CD14-positive monocyte (primary cell): ENCODE measurements around the gene MYH13. TPM values are rescaled to one million over a fixed set of nuclear protein-coding genes. Genes with fewer than 3 reads are reported as not detected.

Source experiments
- DNase-seq, 3 donors: peaks; one replicate each; pipeline ENCODE4 v3.0.0-alpha.2; 2011 to 2022
- H2AFZ ChIP-seq: 2 replicates; pipeline ENCODE4 v1.6.0; 2012; ENCODE audit warnings: mild to moderate bottlenecking, low read depth, low read length, inconsistent platforms; ENCODE audit not compliant: insufficient read depth, poor library complexity, severe bottlenecking
- H3K27ac ChIP-seq, 2 donors: 1 replicate in 1 of 2; 2 replicates in 1 of 2; pipeline ENCODE4 v1.5.1; 2012 to 2013; ENCODE audit warnings: low read length in 2 of 2, control low read depth in 1 of 2, inconsistent platforms in 1 of 2, low read depth in 1 of 2, mild to moderate bottlenecking in 1 of 2
- H3K27me3 ChIP-seq, 2 donors: one replicate each; pipeline versions ENCODE4 v1.6.0 to v1.6.1; 2011 to 2013; ENCODE audit warnings: low read length in 2 of 2; ENCODE audit not compliant: control insufficient read depth in 2 of 2, insufficient read depth in 2 of 2
- H3K36me3 ChIP-seq, 2 donors: replicated peaks in 1 of 2; 1 replicate in 1 of 2; 2 replicates in 1 of 2; pipeline versions ENCODE4 v1.5.1 to v1.6.1; 2012 to 2013; ENCODE audit warnings: low read length in 2 of 2, control low read depth in 1 of 2, inconsistent platforms in 1 of 2, mild to moderate bottlenecking in 1 of 2; ENCODE audit not compliant: insufficient read depth in 2 of 2, control insufficient read depth in 1 of 2
- H3K4me1 ChIP-seq, 2 donors: 1 replicate in 1 of 2; 2 replicates in 1 of 2; pipeline versions ENCODE4 v1.5.1 to v1.6.1; 2012 to 2013; ENCODE audit warnings: low read length in 2 of 2, control low read depth in 1 of 2, inconsistent platforms in 1 of 2, mild to moderate bottlenecking in 1 of 2, moderate library complexity in 1 of 2; ENCODE audit not compliant: insufficient read depth in 2 of 2, control insufficient read depth in 1 of 2
- H3K4me2 ChIP-seq: replicated peaks from 2 replicates; pipeline ENCODE3; 2012; ENCODE audit warnings: low read length, moderate library complexity, mild to moderate bottlenecking; ENCODE audit not compliant: poor library complexity, severe bottlenecking; ENCODE audit errors: extremely low read depth
- H3K4me3 ChIP-seq, 3 experiments: fragments of 200-600 bp in 1 of 3; sonication (generic) in 1 of 3; replicated peaks in 1 of 3; 1 replicate in 2 of 3; 2 replicates in 1 of 3; pipeline ENCODE4 v1.5.1; 2011 to 2013; ENCODE audit warnings: low read length in 3 of 3, mild to moderate bottlenecking in 3 of 3, control low read depth in 2 of 3, low read depth in 2 of 3, inconsistent platforms in 1 of 3, moderate library complexity in 1 of 3
- H3K79me2 ChIP-seq: 2 replicates; pipeline ENCODE4 v1.6.0; 2012; ENCODE audit warnings: mild to moderate bottlenecking, control low read depth, inconsistent platforms, low read length, moderate library complexity; ENCODE audit not compliant: insufficient read depth
- H3K9ac ChIP-seq: 2 replicates; pipeline ENCODE4 v1.6.0; 2017; ENCODE audit warnings: low read length, mild to moderate bottlenecking; ENCODE audit not compliant: insufficient read depth, poor library complexity, severe bottlenecking
- H3K9me3 ChIP-seq, 2 donors: replicated peaks in 1 of 2; 1 replicate in 1 of 2; 2 replicates in 1 of 2; pipeline versions ENCODE4 v1.5.1 to v1.6.1; 2012 to 2013; ENCODE audit warnings: low read length in 2 of 2, control low read depth in 1 of 2; ENCODE audit not compliant: control insufficient read depth in 1 of 2, insufficient read depth in 1 of 2
- H4K20me1 ChIP-seq: 2 replicates; pipeline ENCODE4 v1.6.0; 2012; ENCODE audit warnings: mild to moderate bottlenecking, low read length, control low read depth, moderate library complexity; ENCODE audit not compliant: insufficient read depth
- H3K27ac Mint-ChIP-seq, 7 donors: one replicate each; pipeline ENCODE4 v1.8.0; 2020; ENCODE audit warnings: mild to moderate bottlenecking in 7 of 7, mixed read lengths in 7 of 7, moderate library complexity in 6 of 7, inconsistent platforms in 2 of 7
- H3K27me3 Mint-ChIP-seq, 3 donors: one replicate each; pipeline ENCODE4 v1.8.0; 2021 to 2022; ENCODE audit warnings: low read depth in 3 of 3, mild to moderate bottlenecking in 3 of 3, mixed read lengths in 3 of 3, moderate library complexity in 3 of 3, inconsistent platforms in 1 of 3
- H3K36me3 Mint-ChIP-seq, 2 donors: one replicate each; pipeline ENCODE4 v1.8.0; 2020; ENCODE audit warnings: mixed read lengths in 2 of 2, inconsistent platforms in 1 of 2, mild to moderate bottlenecking in 1 of 2
- H3K4me1 Mint-ChIP-seq: one replicate; pipeline ENCODE4 v1.8.0; 2020; ENCODE audit warnings: mild to moderate bottlenecking, mixed read lengths
- H3K4me3 Mint-ChIP-seq, 2 donors: one replicate each; pipeline ENCODE4 v1.8.0; 2020; ENCODE audit warnings: mild to moderate bottlenecking in 2 of 2, mixed read lengths in 2 of 2, moderate library complexity in 1 of 2
- H3K9me3 Mint-ChIP-seq, 7 donors: one replicate each; pipeline ENCODE4 v1.8.0; 2020 to 2022; ENCODE audit warnings: mixed read lengths in 7 of 7, mild to moderate bottlenecking in 6 of 7, moderate library complexity in 6 of 7, inconsistent platforms in 2 of 7
- CTCF ChIP-seq: fragments of 200-600 bp; IDR thresholded peaks from one replicate; pipeline ENCODE4 v1.8.0; 2022; ENCODE audit warnings: antibody characterized with exemption, mild to moderate bottlenecking
- WGBS: methylation state at CpG from one replicate; pipeline ENCODE4 v1.1.5; 2013; ENCODE audit warnings: missing lambda C conversion rate; ENCODE audit not compliant: insufficient coverage; 5-methylcytosine and 5-hydroxymethylcytosine counted together
- intact Hi-C, 2 donors: fragments of 100-400 bp; cut with micrococcal nuclease; formaldehyde crosslinking; loops; one replicate each; pipeline versions ENCODE4 v1.15.0 to v1.15.1; 2023
- polyA plus RNA-seq, 3 donors: library from polyadenylated mRNA; depleted of rRNA in 1 of 3; unstranded in 2 of 3; stranded (reverse) in 1 of 3; fragments of 300-500 nt in 2 of 3; fragments of >200 nt in 1 of 3; fragmentation: Illumina TruSeq in 2 of 3; gene quantifications; 1 replicate in 2 of 3; 2 replicates in 1 of 3; pipeline ENCODE4 v1.2.3, GENCODE V29; 2012 to 2021

MYH13 gene
- polyA plus RNA-seq, 3 donors: not detected

GRCh38 chr17:10270258-10270657 lies 102.5 kb downstream of the MYH13 start:
- H3K9me3 Mint-ChIP-seq: peaks cover 3 to 13% (median 6%) of the 10 kb centered on the region in 7 donors
- H3K79me2 ChIP-seq: no peaks in the 10 kb centered on the region
- H3K9me3 ChIP-seq: no peaks in the 10 kb centered on the region
- H3K36me3 Mint-ChIP-seq: no peaks in the 10 kb centered on the region
- TF ChIP-seq CTCF: no peak
- H3K4me1 ChIP-seq: no peaks in the 10 kb centered on the region
- no peak overlapping the region for H3K4me3 Mint-ChIP-seq
- no peak overlapping the region for H3K4me3 ChIP-seq
- H3K27ac Mint-ChIP-seq: no peak overlapping the region
- H3K36me3 ChIP-seq: no peaks in the 10 kb centered on the region
- no peak for DNase-seq
- peaks cover 2 to 11% (median 8%) of the 10 kb centered on the region in 3 donors for H3K27me3 Mint-ChIP-seq
- no peak overlapping the region for H3K27ac ChIP-seq
- H3K9ac ChIP-seq: no peak overlapping the region
- no peaks in the 10 kb centered on the region for H4K20me1 ChIP-seq
- 100% methylated on average over 1 of the region's 1 CpG for WGBS
- H3K4me2 ChIP-seq: no peak overlapping the region
- no peak overlapping the region for H2AFZ ChIP-seq
- H3K4me1 Mint-ChIP-seq: peaks cover 8% of the 10 kb centered on the region
- H3K27me3 ChIP-seq: no peaks in the 10 kb centered on the region
- intact Hi-C loops: no loop called here

GRCh38 chr17:10268005-10268404 lies 104.8 kb downstream of the MYH13 start:
- H3K27ac ChIP-seq: no peak overlapping the region
- H3K27ac Mint-ChIP-seq: no peak overlapping the region
- no peaks in the 10 kb centered on the region for H4K20me1 ChIP-seq
- no peak overlapping the region for H3K4me3 ChIP-seq
- H3K9me3 ChIP-seq: no peaks in the 10 kb centered on the region
- H3K4me2 ChIP-seq: no peak overlapping the region
- no peaks in the 10 kb centered on the region for H3K27me3 ChIP-seq
- H2AFZ ChIP-seq: no peak overlapping the region
- H3K36me3 ChIP-seq: no peaks in the 10 kb centered on the region
- no peak overlapping the region for H3K4me3 Mint-ChIP-seq
- no peaks in the 10 kb centered on the region for H3K36me3 Mint-ChIP-seq
- H3K27me3 Mint-ChIP-seq: peaks cover 2 to 13% (median 7%) of the 10 kb centered on the region in 3 donors
- no peaks in the 10 kb centered on the region for H3K4me1 ChIP-seq
- no peaks in the 10 kb centered on the region for H3K79me2 ChIP-seq
- peaks cover 3 to 13% (median 6%) of the 10 kb centered on the region in 7 donors for H3K9me3 Mint-ChIP-seq
- TF ChIP-seq CTCF: no peak
- WGBS: 90% methylated on average over 3 of the region's 4 CpGs
- peaks cover 8% of the 10 kb centered on the region for H3K4me1 Mint-ChIP-seq
- intact Hi-C loops: no loop called here
- no peak for DNase-seq
- H3K9ac ChIP-seq: no peak overlapping the region
